ENCODE results near the gene NUDCD3.

DNA sequence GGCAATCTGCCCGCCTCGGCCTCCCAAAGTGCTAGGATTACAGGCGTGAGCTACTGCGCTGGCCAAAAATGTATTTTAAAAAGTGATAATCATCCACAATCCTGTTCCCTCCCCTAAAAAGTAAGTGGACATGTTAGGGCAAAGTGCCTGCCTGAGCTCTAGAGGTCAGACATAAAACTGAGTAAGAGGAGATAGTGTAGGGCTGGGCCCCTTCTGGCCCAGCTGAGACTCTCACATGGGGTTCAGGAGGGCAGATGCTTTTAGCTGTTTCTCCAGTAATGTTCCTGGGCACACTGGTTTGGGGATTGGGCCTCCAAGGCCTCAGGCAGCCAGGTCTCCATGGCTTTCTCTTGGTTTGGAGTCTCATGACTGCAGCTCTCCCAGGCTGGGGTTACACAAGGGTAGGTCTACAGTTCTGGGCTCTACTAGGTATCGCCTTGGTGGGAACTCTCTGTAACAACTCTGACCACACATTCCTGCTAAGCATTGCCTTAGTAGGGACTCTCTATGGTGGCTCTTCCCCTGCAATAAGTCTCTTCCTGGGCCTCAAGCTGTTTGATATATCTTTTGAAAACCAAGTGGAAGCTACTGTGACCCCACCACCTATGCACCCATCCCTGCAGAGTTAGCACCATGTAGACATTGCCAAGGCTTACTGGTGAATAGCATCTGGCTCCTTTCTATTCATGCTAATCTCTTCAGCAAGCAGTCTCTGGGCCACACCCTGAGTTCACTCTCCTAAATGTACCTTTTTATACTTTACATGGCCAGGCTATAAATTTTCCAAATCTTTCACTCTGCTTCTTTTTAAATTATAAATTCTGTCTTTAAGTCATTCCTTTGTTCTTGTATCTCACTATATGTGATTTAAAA, 6.9 kb upstream of the NUDCD3 start:
- no peak for TF ChIP-seq EP300 (IDR thresholded peaks at IDR 0.05)
- no peak for TF ChIP-seq POLR2AphosphoS5 (IDR thresholded peaks at IDR 0.05)
- TF ChIP-seq, protein P1, sequence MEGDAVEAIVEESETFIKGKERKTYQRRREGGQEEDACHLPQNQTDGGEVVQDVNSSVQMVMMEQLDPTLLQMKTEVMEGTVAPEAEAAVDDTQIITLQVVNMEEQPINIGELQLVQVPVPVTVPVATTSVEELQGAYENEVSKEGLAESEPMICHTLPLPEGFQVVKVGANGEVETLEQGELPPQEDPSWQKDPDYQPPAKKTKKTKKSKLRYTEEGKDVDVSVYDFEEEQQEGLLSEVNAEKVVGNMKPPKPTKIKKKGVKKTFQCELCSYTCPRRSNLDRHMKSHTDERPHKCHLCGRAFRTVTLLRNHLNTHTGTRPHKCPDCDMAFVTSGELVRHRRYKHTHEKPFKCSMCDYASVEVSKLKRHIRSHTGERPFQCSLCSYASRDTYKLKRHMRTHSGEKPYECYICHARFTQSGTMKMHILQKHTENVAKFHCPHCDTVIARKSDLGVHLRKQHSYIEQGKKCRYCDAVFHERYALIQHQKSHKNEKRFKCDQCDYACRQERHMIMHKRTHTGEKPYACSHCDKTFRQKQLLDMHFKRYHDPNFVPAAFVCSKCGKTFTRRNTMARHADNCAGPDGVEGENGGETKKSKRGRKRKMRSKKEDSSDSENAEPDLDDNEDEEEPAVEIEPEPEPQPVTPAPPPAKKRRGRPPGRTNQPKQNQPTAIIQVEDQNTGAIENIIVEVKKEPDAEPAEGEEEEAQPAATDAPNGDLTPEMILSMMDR (IDR thresholded peaks at IDR 0.05): no peak
